Smooth muscle cell (in vitro differentiated cells): ENCODE results near the gene COLEC12. TPM values are rescaled to one million over a fixed set of nuclear protein-coding genes. Genes with fewer than 3 reads are reported as not detected.
A peak's percentile ranks its signal among the peaks of the same experiment; 100 is the strongest.

Experiments used
- DNase-seq: peaks from one replicate; lab custom pipeline; 2025; ENCODE audit not compliant: unreplicated experiment; lab: John Stamatoyannopoulos, UW
- H2AFZ ChIP-seq: fragments of 200-600 bp; sonication (generic); 2 replicates; pipeline ENCODE4 v1.6.0; 2016; ENCODE audit warnings: antibody characterized with exemption, low read depth, mild to moderate bottlenecking
- H3F3A ChIP-seq: fragments of 200-600 bp; sonication (generic); 2 replicates; pipeline ENCODE4 v1.6.0; 2017; ENCODE audit warnings: antibody characterized with exemption, low read depth
- H3K27ac ChIP-seq: fragments of 200-600 bp; sonication (generic); 2 replicates; pipeline ENCODE4 v1.5.1; 2016; ENCODE audit warnings: low read depth, mild to moderate bottlenecking
- H3K27me3 ChIP-seq: fragments of 200-600 bp; sonication (generic); 2 replicates; pipeline ENCODE4 v1.6.1; 2016; ENCODE audit warnings: low read depth, mild to moderate bottlenecking
- H3K36me3 ChIP-seq: fragments of 200-600 bp; sonication (generic); 2 replicates; pipeline ENCODE4 v1.5.1; 2016; ENCODE audit warnings: low read depth
- H3K4me1 ChIP-seq: fragments of 200-600 bp; sonication (generic); 2 replicates; pipeline ENCODE4 v1.5.1; 2016; ENCODE audit warnings: low read depth
- H3K4me2 ChIP-seq: fragments of 200-600 bp; sonication (generic); 2 replicates; pipeline ENCODE4 v1.6.0; 2016; ENCODE audit warnings: mild to moderate bottlenecking
- H3K4me3 ChIP-seq: fragments of 200-600 bp; sonication (generic); 2 replicates; pipeline ENCODE4 v1.5.1; 2016; ENCODE audit warnings: mild to moderate bottlenecking
- H3K79me2 ChIP-seq: fragments of 200-600 bp; sonication (generic); 2 replicates; pipeline ENCODE4 v1.6.0; 2016; ENCODE audit warnings: low read depth, mild to moderate bottlenecking
- H3K9ac ChIP-seq: fragments of 200-600 bp; sonication (generic); 2 replicates; pipeline ENCODE4 v1.6.0; 2016; ENCODE audit warnings: low read depth
- H3K9me3 ChIP-seq: fragments of 200-600 bp; sonication (generic); replicated peaks from 2 replicates; pipeline ENCODE4 v1.5.1; 2016; ENCODE audit warnings: low read depth
- H4K20me1 ChIP-seq: fragments of 200-600 bp; sonication (generic); 2 replicates; pipeline ENCODE4 v1.6.0; 2016; ENCODE audit warnings: low read depth
- WGBS: methylation state at CpG from one replicate; pipeline ENCODE4 v1.1.7; 2016; ENCODE audit warnings: low lambda C conversion rate; 5-methylcytosine and 5-hydroxymethylcytosine counted together
- polyA plus RNA-seq: library from polyadenylated mRNA; unstranded; fragments of >200 nt; fragmentation: Nextera tagmentation; extraction: Ambion mirVana; gene quantifications from 2 replicates; pipeline ENCODE4 v1.2.1, GENCODE V29; 2016
- total RNA-seq: library from RNA; depleted of rRNA; stranded (reverse); fragments of >200 nt; gene quantifications from 2 replicates; pipeline ENCODE4 v1.2.3, GENCODE V29; 2014
- TF ChIP-seq, protein P1 (sequence below): fragments of 200-600 bp; sonication (generic); IDR thresholded peaks from 2 replicates; pipeline ENCODE4 v1.5.1; 2017; ENCODE audit warnings: borderline replicate concordance, mild to moderate bottlenecking, antibody characterized with exemption; ENCODE audit not compliant: insufficient read depth, poor library complexity, severe bottlenecking

The COLEC12 gene
- total and polyA plus RNA-seq, 2 experiments from 2014 or later: 10.8 to 13.7 TPM

DNA sequence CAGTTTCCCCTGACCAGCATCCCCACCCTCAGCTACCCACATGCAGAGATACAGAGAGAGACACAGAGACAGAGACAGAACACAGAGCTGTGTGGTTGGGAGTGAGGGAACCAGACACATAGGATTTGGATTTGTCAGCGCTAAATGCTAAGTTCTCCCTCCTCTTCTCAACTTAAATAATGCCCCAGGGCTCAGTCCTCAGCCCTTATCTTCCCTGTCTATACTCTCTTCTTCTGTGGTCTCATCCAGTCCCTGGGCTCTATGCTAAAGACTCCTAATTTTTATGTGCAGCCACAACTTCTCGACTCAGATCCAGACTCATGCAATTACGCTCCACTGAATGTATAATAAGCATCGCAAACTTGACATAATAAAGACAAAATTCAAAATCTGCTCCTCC is 47.1 kb downstream of the COLEC12 start:
- TF ChIP-seq, protein P1, sequence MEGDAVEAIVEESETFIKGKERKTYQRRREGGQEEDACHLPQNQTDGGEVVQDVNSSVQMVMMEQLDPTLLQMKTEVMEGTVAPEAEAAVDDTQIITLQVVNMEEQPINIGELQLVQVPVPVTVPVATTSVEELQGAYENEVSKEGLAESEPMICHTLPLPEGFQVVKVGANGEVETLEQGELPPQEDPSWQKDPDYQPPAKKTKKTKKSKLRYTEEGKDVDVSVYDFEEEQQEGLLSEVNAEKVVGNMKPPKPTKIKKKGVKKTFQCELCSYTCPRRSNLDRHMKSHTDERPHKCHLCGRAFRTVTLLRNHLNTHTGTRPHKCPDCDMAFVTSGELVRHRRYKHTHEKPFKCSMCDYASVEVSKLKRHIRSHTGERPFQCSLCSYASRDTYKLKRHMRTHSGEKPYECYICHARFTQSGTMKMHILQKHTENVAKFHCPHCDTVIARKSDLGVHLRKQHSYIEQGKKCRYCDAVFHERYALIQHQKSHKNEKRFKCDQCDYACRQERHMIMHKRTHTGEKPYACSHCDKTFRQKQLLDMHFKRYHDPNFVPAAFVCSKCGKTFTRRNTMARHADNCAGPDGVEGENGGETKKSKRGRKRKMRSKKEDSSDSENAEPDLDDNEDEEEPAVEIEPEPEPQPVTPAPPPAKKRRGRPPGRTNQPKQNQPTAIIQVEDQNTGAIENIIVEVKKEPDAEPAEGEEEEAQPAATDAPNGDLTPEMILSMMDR: no peak
- Histone ChIP-seq H3K4me2 (peak overlapping the region; percentile 12), H3K79me2 (no peaks in the 10 kb centered on the region), H3K27ac (no peak overlapping the region), H3F3A (peaks cover 7% of the 10 kb centered on the region), H2AFZ (no peak overlapping the region), H3K4me3 (no peak overlapping the region), H3K9ac (no peak overlapping the region), H3K36me3 (no peaks in the 10 kb centered on the region), H4K20me1 (no peaks in the 10 kb centered on the region), H3K9me3 (no peaks in the 10 kb centered on the region), H3K4me1 (peaks cover 12% of the 10 kb centered on the region), H3K27me3 (no peaks in the 10 kb centered on the region)
- no peak for DNase-seq
- 30% methylated on average over 4 of the region's 4 CpGs for WGBS

GRCh38 chr18:452816-453215 is 47.7 kb downstream of the COLEC12 start:
- Histone ChIP-seq H3K36me3 (no peaks in the 10 kb centered on the region), H3K9ac (no peak overlapping the region), H4K20me1 (no peaks in the 10 kb centered on the region), H3K27me3 (no peaks in the 10 kb centered on the region), H3K9me3 (no peaks in the 10 kb centered on the region), H3K79me2 (no peaks in the 10 kb centered on the region), H3K4me1 (peaks cover 9% of the 10 kb centered on the region), H2AFZ (no peak overlapping the region), H3K4me2 (no peak overlapping the region), H3K4me3 (no peak overlapping the region), H3K27ac (no peak overlapping the region), H3F3A (peaks cover 3% of the 10 kb centered on the region)
- TF ChIP-seq, protein P1: no peak
- no peak for DNase-seq
- 43% methylated on average over 1 of the region's 1 CpG for WGBS

GRCh38 chr18:449374-449773 is 51.1 kb downstream of the COLEC12 start:
- no peaks in the 10 kb centered on the region for H3K27me3 ChIP-seq
- no peak overlapping the region for H2AFZ ChIP-seq
- no peak overlapping the region for H3K9ac ChIP-seq
- no peak for DNase-seq
- H3K79me2 ChIP-seq: no peaks in the 10 kb centered on the region
- peak overlapping the region; percentile 15 for H3K4me2 ChIP-seq
- H3K9me3 ChIP-seq: no peaks in the 10 kb centered on the region
- no peaks in the 10 kb centered on the region for H4K20me1 ChIP-seq
- no peaks in the 10 kb centered on the region for H3K4me1 ChIP-seq
- TF ChIP-seq, protein P1: no peak
- H3K4me3 ChIP-seq: no peak overlapping the region
- WGBS: 51% methylated on average over 8 of the region's 8 CpGs
- H3F3A ChIP-seq: peaks cover 3% of the 10 kb centered on the region
- no peak overlapping the region for H3K27ac ChIP-seq
- no peaks in the 10 kb centered on the region for H3K36me3 ChIP-seq

DNA sequence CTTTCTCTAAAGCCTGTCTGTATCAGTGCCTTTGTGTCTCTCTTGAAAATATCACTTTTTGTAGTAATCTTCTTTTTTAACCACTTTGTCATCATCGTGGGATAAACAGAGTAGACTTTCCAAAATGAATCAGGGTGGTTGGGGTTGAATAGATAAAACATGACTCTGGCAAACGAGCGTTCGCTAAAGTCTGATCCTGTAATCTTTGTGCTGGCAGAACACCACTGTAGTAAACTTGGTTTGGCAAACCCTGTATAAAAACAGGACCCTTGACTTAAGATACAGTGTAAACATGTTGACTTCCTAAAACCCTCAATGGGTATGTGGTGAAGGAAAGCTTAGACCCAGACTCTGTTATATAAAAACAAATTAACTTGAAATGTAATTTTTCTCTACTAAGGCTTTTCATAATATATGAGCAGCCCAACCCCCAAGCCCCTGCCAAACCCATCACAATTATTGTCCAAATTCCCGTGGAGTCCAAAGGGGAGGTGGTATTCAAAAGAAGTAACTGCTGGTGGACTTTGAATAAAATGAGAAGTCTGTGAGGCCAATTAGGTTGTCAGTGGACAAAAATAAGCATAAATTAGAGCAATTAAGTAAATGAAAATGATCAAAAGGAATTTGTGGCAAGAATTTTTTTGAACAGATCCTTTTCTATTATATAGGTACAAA is 52.2 kb downstream of the COLEC12 start:
- no peaks in the 10 kb centered on the region for H4K20me1 ChIP-seq
- no peak overlapping the region for H3K4me3 ChIP-seq
- DNase-seq: no peak
- WGBS: 30% methylated on average over 5 of the region's 5 CpGs
- H3K79me2 ChIP-seq: no peaks in the 10 kb centered on the region
- peak overlapping the region; percentile 11 for H3K9ac ChIP-seq
- no peaks in the 10 kb centered on the region for H3K27me3 ChIP-seq
- H3K4me1 ChIP-seq: no peaks in the 10 kb centered on the region
- H3K9me3 ChIP-seq: no peaks in the 10 kb centered on the region
- H3F3A ChIP-seq: peaks cover 3% of the 10 kb centered on the region
- no peaks in the 10 kb centered on the region for H3K36me3 ChIP-seq
- peak overlapping the region; percentile 50 for H3K27ac ChIP-seq
- TF ChIP-seq, protein P1: no peak
- no peak overlapping the region for H2AFZ ChIP-seq
- peak overlapping the region; percentile 51 for H3K4me2 ChIP-seq
